Measurements from ENCODE around the gene FN3KRP. TPM values are rescaled to one million over a fixed set of nuclear protein-coding genes. Genes with fewer than 3 reads are reported as not detected.
A peak's percentile ranks its signal among the peaks of the same experiment; 100 is the strongest.

FN3KRP gene
- total RNA-seq, 1 donor from 2014 or later = 25.3 TPM

GRCh38 chr17:82732118-82732743 is 15.7 kb downstream of the FN3KRP start:
- TF ChIP-seq, protein P1, sequence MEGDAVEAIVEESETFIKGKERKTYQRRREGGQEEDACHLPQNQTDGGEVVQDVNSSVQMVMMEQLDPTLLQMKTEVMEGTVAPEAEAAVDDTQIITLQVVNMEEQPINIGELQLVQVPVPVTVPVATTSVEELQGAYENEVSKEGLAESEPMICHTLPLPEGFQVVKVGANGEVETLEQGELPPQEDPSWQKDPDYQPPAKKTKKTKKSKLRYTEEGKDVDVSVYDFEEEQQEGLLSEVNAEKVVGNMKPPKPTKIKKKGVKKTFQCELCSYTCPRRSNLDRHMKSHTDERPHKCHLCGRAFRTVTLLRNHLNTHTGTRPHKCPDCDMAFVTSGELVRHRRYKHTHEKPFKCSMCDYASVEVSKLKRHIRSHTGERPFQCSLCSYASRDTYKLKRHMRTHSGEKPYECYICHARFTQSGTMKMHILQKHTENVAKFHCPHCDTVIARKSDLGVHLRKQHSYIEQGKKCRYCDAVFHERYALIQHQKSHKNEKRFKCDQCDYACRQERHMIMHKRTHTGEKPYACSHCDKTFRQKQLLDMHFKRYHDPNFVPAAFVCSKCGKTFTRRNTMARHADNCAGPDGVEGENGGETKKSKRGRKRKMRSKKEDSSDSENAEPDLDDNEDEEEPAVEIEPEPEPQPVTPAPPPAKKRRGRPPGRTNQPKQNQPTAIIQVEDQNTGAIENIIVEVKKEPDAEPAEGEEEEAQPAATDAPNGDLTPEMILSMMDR (IDR thresholded peaks at IDR 0.05; ENCODE audit: insufficient read depth, low read length, poor library complexity, severe bottlenecking) = no peak
- DNase-seq (ENCODE audit: low read depth) = no peak
- no peak overlapping the region for H3K4me3 ChIP-seq (ENCODE audit: low read depth, low read length)
- H3K36me3 ChIP-seq (ENCODE audit: control insufficient read depth, insufficient read depth, low read length) = no peaks in the 10 kb centered on the region
- no peaks in the 10 kb centered on the region for H3K27me3 ChIP-seq (ENCODE audit: control insufficient read depth, insufficient read depth, low read length)

DNA sequence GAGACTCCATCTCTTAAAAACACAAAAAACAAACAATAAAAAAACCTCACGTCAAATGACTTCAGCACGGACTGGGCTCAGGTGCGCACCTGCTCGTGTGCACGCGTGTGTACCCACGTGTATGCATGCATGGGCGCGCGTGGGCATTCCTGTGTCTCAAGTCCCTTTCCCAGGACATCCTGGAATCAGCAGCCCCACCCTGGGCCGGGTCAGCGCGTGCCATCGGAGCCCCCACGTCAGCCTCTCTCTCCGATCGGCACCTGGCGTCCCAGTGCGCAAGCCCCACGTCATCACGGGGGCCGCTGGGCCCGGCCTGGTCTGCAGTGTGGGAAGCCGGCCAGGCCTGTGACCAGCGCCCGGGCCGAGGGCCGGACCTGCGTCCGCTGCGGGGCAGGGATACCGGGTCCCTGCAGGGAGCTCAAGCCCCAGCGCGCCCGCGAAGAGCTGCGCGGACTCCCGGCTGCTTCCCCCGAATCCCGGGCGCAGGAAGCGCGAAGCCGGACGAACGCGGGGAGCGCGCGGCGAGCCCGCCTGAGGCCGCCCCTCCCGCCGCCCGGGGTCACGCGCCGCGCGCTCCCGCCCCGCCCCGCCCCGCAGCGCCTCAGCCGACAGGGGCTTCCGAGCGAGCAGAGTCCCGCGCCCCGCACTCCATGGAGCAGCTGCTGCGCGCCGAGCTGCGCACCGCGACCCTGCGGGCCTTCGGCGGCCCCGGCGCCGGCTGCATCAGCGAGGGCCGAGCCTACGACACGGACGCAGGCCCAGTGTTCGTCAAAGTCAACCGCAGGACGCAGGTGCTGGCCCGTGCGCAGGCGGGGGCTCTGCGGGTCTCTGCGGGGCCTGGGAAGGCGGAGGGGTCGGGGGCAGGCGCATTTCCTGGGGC is 18.7 kb downstream of the FN3KRP start, which contains the start of gene FN3K:
Gene FN3K, plus strand, starts transcription at position 629 of the 880 bp plus-strand sequence. Its CDS starts 22 bp downstream, at position 651.
- TF ChIP-seq, protein P1 (IDR thresholded peaks at IDR 0.05; ENCODE audit: insufficient read depth, low read length, poor library complexity, severe bottlenecking) = no peak
- Histone ChIP-seq H3K27me3 (ENCODE audit: control insufficient read depth, insufficient read depth, low read length) (no peaks in the 10 kb centered on the region), H3K36me3 (ENCODE audit: control insufficient read depth, insufficient read depth, low read length) (no peaks in the 10 kb centered on the region), H3K4me3 (ENCODE audit: low read depth, low read length) (peak within 1 kb of the TSS; percentile 66)
- DNase-seq (ENCODE audit: low read depth) = no peak

- TF ChIP-seq, protein P1 (IDR thresholded peaks at IDR 0.05; ENCODE audit: insufficient read depth, low read length, poor library complexity, severe bottlenecking) = no peak
- no peaks in the 10 kb centered on the region for H3K27me3 ChIP-seq (ENCODE audit: control insufficient read depth, insufficient read depth, low read length)
- peaks cover 3% of the 10 kb centered on the region for H3K36me3 ChIP-seq (ENCODE audit: control insufficient read depth, insufficient read depth, low read length)
- no peak for DNase-seq (ENCODE audit: low read depth)
- H3K4me3 ChIP-seq (ENCODE audit: low read depth, low read length) = no peak overlapping the region
Observed at GRCh38 chr17:82736511-82737185, 20.1 kb downstream of the FN3KRP start.

DNA sequence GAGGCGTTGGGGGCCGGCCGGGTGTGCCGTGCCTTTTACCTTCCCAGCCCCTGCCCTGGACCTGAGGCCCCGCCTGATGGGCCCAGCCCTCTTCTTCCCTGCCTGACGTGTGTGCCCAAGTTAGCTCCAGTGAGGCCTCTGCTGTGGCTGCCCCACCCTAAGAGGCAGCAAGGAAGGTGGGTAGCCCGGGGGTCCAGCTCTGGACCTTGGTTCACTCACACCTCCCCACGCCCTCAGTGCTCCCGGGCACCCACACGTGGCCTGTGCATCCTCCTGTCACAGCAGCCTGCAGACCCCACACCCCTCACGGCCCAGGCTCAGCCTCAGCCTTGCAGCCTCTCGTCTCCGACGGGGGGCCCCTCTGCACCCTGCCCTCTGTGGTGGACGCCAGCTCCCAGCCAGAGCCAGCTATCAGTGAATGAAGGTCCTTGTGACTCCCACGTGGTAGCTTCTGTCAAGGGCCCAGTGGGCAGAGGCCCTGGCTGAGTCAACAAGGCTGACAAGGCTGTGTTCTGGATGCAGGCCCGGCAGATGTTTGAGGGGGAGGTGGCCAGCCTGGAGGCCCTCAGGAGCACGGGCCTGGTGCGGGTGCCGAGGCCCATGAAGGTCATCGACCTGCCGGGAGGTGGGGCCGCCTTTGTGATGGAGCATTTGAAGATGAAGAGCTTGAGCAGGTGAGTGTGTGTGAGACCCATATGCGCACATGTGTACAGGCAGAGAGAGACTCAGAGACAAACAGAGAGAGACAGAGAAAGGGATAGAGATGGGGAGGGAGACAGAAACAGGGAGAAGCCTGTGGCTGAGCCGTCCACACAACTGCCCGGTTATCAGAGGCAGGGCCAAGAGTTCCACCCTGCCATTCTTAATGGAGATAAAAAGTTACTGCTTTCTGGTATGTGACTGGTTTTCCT is 21.7 kb downstream of the FN3KRP start:
- H3K36me3 ChIP-seq (ENCODE audit: control insufficient read depth, insufficient read depth, low read length) = peaks cover 3% of the 10 kb centered on the region

More for the DNA sequence above, 21.7 kb downstream of the FN3KRP start:
- no peak for DNase-seq (ENCODE audit: low read depth)
- TF ChIP-seq, protein P1 (IDR thresholded peaks at IDR 0.05; ENCODE audit: insufficient read depth, low read length, poor library complexity, severe bottlenecking) = no peak
- Histone ChIP-seq H3K4me3 (ENCODE audit: low read depth, low read length) (no peak overlapping the region), H3K27me3 (ENCODE audit: control insufficient read depth, insufficient read depth, low read length) (no peaks in the 10 kb centered on the region)

Measured in kidney epithelial cell (primary cell).